Chondrocyte (in vitro differentiated cells): Measurements from ENCODE around the gene ST8SIA5. TPM values are rescaled to one million over a fixed set of nuclear protein-coding genes. Genes with fewer than 3 reads are reported as not detected.

ENCODE experiments used
- DNase-seq: peaks from one replicate; pipeline ENCODE4 v3.0.0; 2021; ENCODE audit warnings: mixed read lengths, low spot score
- H3K27ac Mint-ChIP-seq: one replicate; pipeline ENCODE4 v1.8.0; 2021; ENCODE audit warnings: mild to moderate bottlenecking, moderate library complexity, mixed read lengths; ENCODE audit not compliant: unreplicated experiment
- H3K27me3 Mint-ChIP-seq: 2 replicates; pipeline ENCODE4 v1.8.0; 2021; ENCODE audit warnings: low read depth, mixed read lengths
- H3K36me3 Mint-ChIP-seq: 2 replicates; pipeline ENCODE4 v1.8.0; 2021; ENCODE audit warnings: low read depth, mixed read lengths
- H3K4me1 Mint-ChIP-seq: 2 replicates; pipeline ENCODE4 v1.8.0; 2021; ENCODE audit warnings: low read depth, mild to moderate bottlenecking, mixed read lengths
- H3K4me3 Mint-ChIP-seq: one replicate; pipeline ENCODE4 v1.8.0; 2021; ENCODE audit warnings: mild to moderate bottlenecking, moderate library complexity, mixed read lengths; ENCODE audit not compliant: unreplicated experiment
- H3K9me3 Mint-ChIP-seq: 2 replicates; pipeline ENCODE4 v1.8.0; 2021; ENCODE audit warnings: low read depth, mixed read lengths
- total RNA-seq: library from RNA; stranded (reverse); gene quantifications from 3 replicates; pipeline ENCODE4 v1.2.1, GENCODE V29; 2021
- TF ChIP-seq, protein P1 (sequence below): fragments of 200-600 bp; sonication (generic); IDR thresholded peaks from 2 replicates; pipeline ENCODE4 v1.5.0; 2021; ENCODE audit warnings: antibody characterized with exemption, mild to moderate bottlenecking, moderate library complexity

Gene ST8SIA5
- total RNA-seq, 1 donor from 2014 or later = 0.25 TPM

DNA sequence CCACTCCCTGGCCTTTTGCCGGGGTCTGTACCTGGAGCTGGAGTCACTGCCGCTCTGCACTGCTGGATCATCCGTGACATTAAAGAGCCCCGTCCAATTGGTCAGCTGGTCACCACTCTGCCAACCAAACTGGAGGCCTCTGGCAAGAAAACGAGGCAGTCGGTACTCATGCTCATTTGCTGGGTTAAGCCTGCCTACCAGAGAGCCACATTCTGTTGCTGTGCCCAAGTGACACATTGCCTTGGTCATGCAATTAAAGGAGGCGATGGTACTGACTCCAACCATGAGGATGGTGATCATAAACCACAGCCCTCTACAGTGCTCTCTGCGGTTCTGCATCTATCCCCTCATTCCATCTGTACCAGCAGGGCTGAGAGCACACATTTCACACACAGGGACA, 35.5 kb downstream of the ST8SIA5 start:
- Mint-ChIP-seq H3K27me3 (peaks cover 10% of the 10 kb centered on the region), H3K4me3 (no peak overlapping the region), H3K9me3 (no peaks in the 10 kb centered on the region), H3K27ac (no peak overlapping the region), H3K36me3 (no peaks in the 10 kb centered on the region), H3K4me1 (peaks cover 8% of the 10 kb centered on the region)
- TF ChIP-seq, protein P1, sequence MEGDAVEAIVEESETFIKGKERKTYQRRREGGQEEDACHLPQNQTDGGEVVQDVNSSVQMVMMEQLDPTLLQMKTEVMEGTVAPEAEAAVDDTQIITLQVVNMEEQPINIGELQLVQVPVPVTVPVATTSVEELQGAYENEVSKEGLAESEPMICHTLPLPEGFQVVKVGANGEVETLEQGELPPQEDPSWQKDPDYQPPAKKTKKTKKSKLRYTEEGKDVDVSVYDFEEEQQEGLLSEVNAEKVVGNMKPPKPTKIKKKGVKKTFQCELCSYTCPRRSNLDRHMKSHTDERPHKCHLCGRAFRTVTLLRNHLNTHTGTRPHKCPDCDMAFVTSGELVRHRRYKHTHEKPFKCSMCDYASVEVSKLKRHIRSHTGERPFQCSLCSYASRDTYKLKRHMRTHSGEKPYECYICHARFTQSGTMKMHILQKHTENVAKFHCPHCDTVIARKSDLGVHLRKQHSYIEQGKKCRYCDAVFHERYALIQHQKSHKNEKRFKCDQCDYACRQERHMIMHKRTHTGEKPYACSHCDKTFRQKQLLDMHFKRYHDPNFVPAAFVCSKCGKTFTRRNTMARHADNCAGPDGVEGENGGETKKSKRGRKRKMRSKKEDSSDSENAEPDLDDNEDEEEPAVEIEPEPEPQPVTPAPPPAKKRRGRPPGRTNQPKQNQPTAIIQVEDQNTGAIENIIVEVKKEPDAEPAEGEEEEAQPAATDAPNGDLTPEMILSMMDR = no peak
- DNase-seq = no peak

DNA sequence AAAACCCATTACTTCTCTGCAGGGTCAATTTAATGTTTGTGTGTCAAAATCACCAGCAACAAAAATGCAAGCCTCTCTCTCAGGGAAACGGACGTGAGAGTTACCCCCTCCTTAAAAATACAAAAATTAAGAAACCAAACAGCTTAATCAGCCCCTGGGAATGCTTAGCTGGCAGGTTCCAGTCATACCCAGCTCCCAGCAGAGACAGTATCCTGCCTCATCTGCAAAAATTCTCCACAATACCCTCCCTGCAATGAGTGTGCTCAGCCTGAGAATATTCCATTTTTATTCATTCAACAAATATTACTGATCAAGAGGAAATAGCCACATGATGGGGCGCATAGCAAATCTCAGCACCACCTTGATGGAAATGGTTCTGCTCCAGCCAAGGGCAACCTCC, 36.3 kb downstream of the ST8SIA5 start:
- Mint-ChIP-seq H3K27ac (no peak overlapping the region), H3K36me3 (no peaks in the 10 kb centered on the region), H3K9me3 (no peaks in the 10 kb centered on the region), H3K27me3 (peaks cover 10% of the 10 kb centered on the region), H3K4me1 (peaks cover 8% of the 10 kb centered on the region), H3K4me3 (no peak overlapping the region)
- TF ChIP-seq, protein P1 = no peak
- DNase-seq = no peak

DNA sequence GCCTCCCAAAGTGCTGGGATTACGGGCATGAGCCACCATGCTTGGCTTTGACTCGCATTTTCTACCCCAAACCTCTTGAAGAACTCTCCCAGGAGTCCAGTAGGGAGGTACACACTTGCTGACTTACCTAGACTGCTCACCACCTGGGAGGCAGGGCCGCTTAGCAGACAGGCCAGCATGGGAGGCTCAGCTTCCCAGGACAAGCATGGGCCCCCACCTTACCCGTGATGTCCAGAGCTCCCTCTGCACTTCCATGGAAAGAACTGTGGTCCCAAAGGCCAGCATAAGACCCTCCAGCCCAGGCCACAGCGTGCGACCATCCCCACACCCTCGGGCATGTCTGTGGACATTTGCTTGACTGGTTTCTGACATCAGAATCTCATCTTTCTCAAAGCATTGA, 36.8 kb downstream of the ST8SIA5 start:
- TF ChIP-seq, protein P1 = no peak
- Mint-ChIP-seq H3K36me3 (no peaks in the 10 kb centered on the region), H3K27me3 (peaks cover 11% of the 10 kb centered on the region), H3K27ac (no peak overlapping the region), H3K9me3 (no peaks in the 10 kb centered on the region), H3K4me1 (peaks cover 8% of the 10 kb centered on the region), H3K4me3 (no peak overlapping the region)
- DNase-seq = no peak

DNA sequence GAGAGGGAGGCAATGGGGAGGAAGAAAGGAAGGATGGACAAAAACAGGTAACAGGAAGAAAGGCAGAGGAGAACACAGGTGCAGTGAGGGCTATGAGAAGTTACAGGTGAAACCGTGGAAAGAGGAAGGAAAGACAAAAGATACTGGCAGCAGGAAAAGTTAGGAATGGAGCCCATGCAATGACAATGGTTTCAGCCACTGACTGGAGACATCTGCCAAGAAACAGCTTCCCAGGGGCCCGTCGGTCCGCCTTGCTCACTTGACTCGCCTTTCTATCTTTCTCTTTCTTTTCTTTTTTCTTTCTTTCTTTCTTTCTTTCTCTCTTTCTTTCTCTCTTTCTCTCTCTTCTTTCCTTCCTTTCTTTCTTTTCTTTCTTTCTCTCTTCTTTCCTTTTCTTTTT, 37.5 kb downstream of the ST8SIA5 start:
- no peaks in the 10 kb centered on the region for H3K9me3 Mint-ChIP-seq
- no peak for DNase-seq
- peaks cover 8% of the 10 kb centered on the region for H3K4me1 Mint-ChIP-seq
- no peak overlapping the region for H3K27ac Mint-ChIP-seq
- H3K36me3 Mint-ChIP-seq = no peaks in the 10 kb centered on the region
- H3K27me3 Mint-ChIP-seq = peaks cover 14% of the 10 kb centered on the region
- TF ChIP-seq, protein P1 = no peak
- no peak overlapping the region for H3K4me3 Mint-ChIP-seq

DNA sequence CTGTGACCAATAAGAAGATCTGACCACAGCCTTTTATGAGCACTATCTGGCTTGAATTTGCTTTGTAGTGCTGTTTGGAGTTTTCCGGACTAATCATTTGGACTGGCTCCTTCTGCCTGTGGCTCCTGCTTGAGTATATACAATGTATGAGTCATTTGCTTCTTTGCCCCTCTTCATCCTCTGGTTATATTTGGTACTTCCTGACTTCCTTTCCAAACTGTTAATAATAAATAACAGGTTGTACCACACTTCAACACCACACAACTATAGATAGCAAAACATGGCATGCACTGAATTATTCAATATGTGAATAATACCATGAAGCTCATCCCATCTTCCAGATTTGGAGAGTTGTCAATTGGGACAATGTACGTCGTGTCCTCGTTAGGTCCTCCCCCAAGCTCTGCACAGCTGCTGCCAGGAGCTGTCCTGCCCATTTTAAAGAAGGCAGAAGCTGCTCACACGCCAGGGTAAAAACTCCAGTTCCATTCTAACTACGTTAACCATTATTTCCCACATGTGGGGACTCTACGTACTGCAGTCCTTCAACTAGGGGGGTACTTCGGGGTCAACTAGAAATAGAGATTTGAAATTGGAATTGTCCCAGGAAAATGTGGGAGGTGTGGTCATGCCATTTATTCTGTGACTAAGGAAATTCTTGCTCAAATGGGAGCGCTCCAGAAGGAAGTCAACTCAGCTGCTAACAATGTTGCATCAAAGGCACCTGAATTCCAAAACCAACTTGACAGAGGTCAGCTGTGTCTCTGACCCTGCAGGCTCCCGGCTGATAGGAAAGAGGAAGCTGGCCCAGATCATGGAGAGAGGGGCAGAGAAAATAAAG, 38.1 kb downstream of the ST8SIA5 start:
- H3K27ac Mint-ChIP-seq = no peak overlapping the region
- H3K27me3 Mint-ChIP-seq = peaks cover 14% of the 10 kb centered on the region
- no peaks in the 10 kb centered on the region for H3K36me3 Mint-ChIP-seq
- DNase-seq = no peak
- peaks cover 8% of the 10 kb centered on the region for H3K4me1 Mint-ChIP-seq
- H3K4me3 Mint-ChIP-seq = no peak overlapping the region
- TF ChIP-seq, protein P1 = no peak
- no peaks in the 10 kb centered on the region for H3K9me3 Mint-ChIP-seq
